Calu3 (cell line): ENCODE measurements around the gene LINGO4. TPM values are rescaled to one million over a fixed set of nuclear protein-coding genes. Genes with fewer than 3 reads are reported as not detected.
"Not testable (repeated sequence)": the region's sequence is repeated elsewhere in the genome, so short reads cannot be mapped to it uniquely, and the experiment has no call there.

Experiments
- BruUV-seq: library from RNA; stranded (reverse); fragments of 400-500 nt; replicated peaks from 2 replicates; lab custom pipeline; 2021; lab: Mats Ljungman, UMichigan
- CTCF ChIA-PET: fragments of 300-600 bp; sonication (Branson Sonifier 250); formaldehyde crosslinking; loops from one replicate; lab custom pipeline; 2022; ENCODE audit warnings: antibody characterized with exemption; lab: Charles Lee
- DNase-seq: peaks from one replicate; pipeline ENCODE4 v3.0.0; 2022
- H3K27ac Mint-ChIP-seq: one replicate; pipeline ENCODE4 v1.8.0; 2022; ENCODE audit warnings: mixed read lengths; ENCODE audit not compliant: unreplicated experiment
- H3K27me3 Mint-ChIP-seq: one replicate; pipeline ENCODE4 v1.8.0; 2022; ENCODE audit warnings: mixed read lengths; ENCODE audit not compliant: unreplicated experiment
- H3K36me3 Mint-ChIP-seq: one replicate; pipeline ENCODE4 v1.8.0; 2022; ENCODE audit warnings: mild to moderate bottlenecking, moderate library complexity, mixed read lengths; ENCODE audit not compliant: insufficient read depth, unreplicated experiment
- H3K4me1 Mint-ChIP-seq: one replicate; pipeline ENCODE4 v1.8.0; 2022; ENCODE audit warnings: mild to moderate bottlenecking, low read depth, mixed read lengths; ENCODE audit not compliant: unreplicated experiment
- H3K4me3 Mint-ChIP-seq: one replicate; pipeline ENCODE4 v1.8.0; 2022; ENCODE audit warnings: mild to moderate bottlenecking, low read depth, moderate library complexity, mixed read lengths; ENCODE audit not compliant: unreplicated experiment
- H3K9me3 Mint-ChIP-seq: one replicate; pipeline ENCODE4 v1.8.0; 2022; ENCODE audit warnings: low read depth, mixed read lengths; ENCODE audit not compliant: unreplicated experiment
- CTCF ChIP-seq: fragments of 200-600 bp; IDR thresholded peaks from one replicate; pipeline ENCODE4 v1.8.0; 2022; ENCODE audit warnings: antibody characterized with exemption; ENCODE audit not compliant: unreplicated experiment
- intact Hi-C: fragments of 100-400 bp; cut with micrococcal nuclease; formaldehyde crosslinking; loops from one replicate; pipeline ENCODE4 v1.10.0; 2022; ENCODE audit not compliant: unreplicated experiment
- total RNA-seq: library from RNA; stranded (reverse); gene quantifications from 2 replicates; pipeline ENCODE4 v1.2.3, GENCODE V29; 2022

LINGO4 gene
- total RNA-seq, 1 experiment from 2014 or later = not detected

DNA sequence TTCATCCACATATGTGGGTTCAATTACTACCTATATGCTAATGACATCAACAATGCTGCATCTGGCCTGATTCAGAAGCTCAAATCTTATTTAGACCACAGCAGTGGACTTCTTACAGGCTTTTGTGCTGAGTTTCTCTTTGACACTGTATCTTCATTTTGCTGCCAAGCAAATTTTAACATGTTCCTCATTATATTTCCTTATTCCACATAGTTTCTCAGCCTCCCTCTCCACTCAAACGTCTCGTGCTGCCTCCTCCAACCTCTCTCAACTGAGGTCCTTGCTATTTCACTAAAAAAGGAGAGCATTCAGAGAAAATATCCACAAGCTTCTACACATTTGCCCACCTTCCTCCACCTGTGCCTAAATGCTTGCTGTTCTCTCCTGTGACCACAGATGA is 21.4 kb downstream of the LINGO4 start:
- Mint-ChIP-seq H3K4me1 (no peaks in the 10 kb centered on the region), H3K4me3 (no peak overlapping the region), H3K27me3 (no peaks in the 10 kb centered on the region), H3K36me3 (no peaks in the 10 kb centered on the region), H3K9me3 (no peaks in the 10 kb centered on the region), H3K27ac (no peak overlapping the region)
- no TSS peak for BruUV-seq
- no peak for DNase-seq
- TF ChIP-seq CTCF = no peak
- CTCF ChIA-PET = interaction anchor here (0.8 kb wide), 1 partner anchor 21 kb away, joined by 3 read pairs; no protein-coding TSS in a partner anchor
- intact Hi-C loops = no loop called here

DNA sequence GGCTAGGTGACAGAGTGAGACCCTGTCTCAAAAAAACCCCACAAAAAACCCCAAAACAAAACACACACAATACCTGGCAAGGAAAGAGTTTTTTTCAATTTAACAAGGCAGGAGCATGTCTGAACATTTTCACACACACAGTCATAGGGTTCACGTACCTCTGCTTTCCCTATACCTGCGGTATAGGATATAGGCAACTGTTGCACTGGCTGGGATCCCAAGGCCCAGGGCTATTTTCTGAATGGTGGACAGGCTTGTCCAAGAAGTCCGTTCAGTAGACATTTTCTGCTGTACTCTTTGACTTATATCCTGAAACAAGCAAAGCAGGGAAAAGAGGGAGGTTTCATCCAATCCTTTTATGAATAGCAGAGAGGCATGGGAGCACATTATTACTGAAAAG is 22.5 kb downstream of the LINGO4 start:
- BruUV-seq = no TSS peak
- Mint-ChIP-seq H3K27me3 (no peaks in the 10 kb centered on the region), H3K9me3 (no peaks in the 10 kb centered on the region), H3K36me3 (no peaks in the 10 kb centered on the region), H3K4me3 (no peak overlapping the region), H3K4me1 (no peaks in the 10 kb centered on the region), H3K27ac (no peak overlapping the region)
- no peak for TF ChIP-seq CTCF
- CTCF ChIA-PET = no interaction called here
- DNase-seq = no peak
- intact Hi-C loops = no loop called here

- H3K4me3 Mint-ChIP-seq, H3K27me3 Mint-ChIP-seq, CTCF ChIA-PET, H3K36me3 Mint-ChIP-seq, H3K4me1 Mint-ChIP-seq, H3K27ac Mint-ChIP-seq, BruUV-seq, DNase-seq, H3K9me3 Mint-ChIP-seq, intact Hi-C loops: not testable (repeated sequence)
Observed at GRCh38 chr1:151782026-151782425, 23.2 kb downstream of the LINGO4 start.

DNA sequence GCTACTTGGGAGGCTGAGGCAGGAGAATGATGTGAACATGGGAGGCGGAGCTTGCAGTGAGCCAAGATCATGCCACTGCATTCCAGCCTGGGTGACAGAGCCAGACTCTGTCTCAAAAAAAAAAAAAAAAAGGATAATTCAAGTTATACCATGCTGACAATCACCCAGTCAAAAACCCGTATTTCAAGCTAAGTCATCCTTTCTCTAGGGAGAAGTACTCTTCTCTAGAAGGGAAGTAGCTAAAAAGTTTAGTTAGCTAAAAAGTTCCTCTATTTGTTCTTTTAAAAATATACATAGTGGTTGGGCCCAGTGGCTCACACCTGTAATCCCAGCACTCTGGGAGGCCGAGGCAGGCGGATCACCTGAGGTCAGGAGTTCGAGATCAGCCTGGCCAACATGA is 24.5 kb downstream of the LINGO4 start:
- CTCF ChIA-PET = interaction anchor here (0.7 kb wide), 1 partner anchor 70 kb away, joined by 4 read pairs; no protein-coding TSS in a partner anchor
- H3K9me3 Mint-ChIP-seq, H3K4me1 Mint-ChIP-seq, H3K4me3 Mint-ChIP-seq, H3K27me3 Mint-ChIP-seq, H3K36me3 Mint-ChIP-seq, H3K27ac Mint-ChIP-seq, DNase-seq, BruUV-seq, intact Hi-C loops: not testable (repeated sequence)

DNA sequence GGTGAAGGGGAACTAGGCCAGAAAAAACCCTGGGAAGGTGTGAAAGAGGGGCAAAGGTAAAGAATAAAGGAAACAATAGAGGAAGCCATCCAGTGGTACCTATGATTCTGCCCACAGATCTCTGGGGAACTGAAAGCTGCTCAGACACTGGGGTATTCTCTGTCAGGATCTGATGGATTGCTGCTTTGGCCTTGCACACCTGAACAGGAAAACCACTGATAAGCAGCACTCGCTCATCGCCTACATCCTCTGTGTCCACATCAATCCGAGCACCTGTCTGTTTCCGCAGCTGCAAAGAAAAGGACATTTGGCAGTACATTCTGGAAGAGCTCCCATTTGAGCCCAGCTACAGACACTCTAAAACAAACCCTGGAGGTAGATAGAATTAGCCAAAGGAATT is 25.4 kb downstream of the LINGO4 start:
- Mint-ChIP-seq H3K4me3 (no peak overlapping the region), H3K4me1 (no peaks in the 10 kb centered on the region), H3K27ac (no peak overlapping the region), H3K27me3 (no peaks in the 10 kb centered on the region), H3K36me3 (no peaks in the 10 kb centered on the region), H3K9me3 (no peaks in the 10 kb centered on the region)
- no peak for TF ChIP-seq CTCF
- no peak for DNase-seq
- CTCF ChIA-PET = no interaction called here
- no TSS peak for BruUV-seq
- intact Hi-C loops = no loop called here
